HG03432 (cell line): Measurements from ENCODE around the gene IL1RAPL1.

Experiments
- ATAC-seq: cut with Tn5 transposase; IDR thresholded peaks from one replicate; pipeline ENCODE4 v1.9.1; 2021; ENCODE audit warnings: mild to moderate bottlenecking, moderate library complexity; ENCODE audit not compliant: unreplicated experiment

The IL1RAPL1 gene

DNA sequence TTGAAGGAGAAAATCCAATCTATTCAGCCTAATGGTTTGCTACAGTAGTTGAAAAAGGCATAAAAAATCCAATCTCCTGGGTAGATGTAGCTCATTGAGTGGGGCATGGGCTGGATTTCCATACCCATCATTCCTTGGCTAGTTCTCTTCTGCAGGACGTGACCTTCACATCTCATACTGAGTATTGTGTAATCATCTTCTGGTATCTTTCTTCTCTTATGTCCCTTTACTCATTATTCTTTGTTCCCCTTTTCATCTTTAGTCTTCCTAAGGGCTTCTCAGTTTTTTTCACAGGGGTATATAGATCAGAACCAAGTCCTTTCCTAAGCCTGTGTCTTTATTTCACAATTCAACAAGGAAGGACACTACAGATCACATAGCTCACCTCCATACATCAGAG, 900.5 kb downstream of the IL1RAPL1 start:
- ATAC-seq, result no peak

DNA sequence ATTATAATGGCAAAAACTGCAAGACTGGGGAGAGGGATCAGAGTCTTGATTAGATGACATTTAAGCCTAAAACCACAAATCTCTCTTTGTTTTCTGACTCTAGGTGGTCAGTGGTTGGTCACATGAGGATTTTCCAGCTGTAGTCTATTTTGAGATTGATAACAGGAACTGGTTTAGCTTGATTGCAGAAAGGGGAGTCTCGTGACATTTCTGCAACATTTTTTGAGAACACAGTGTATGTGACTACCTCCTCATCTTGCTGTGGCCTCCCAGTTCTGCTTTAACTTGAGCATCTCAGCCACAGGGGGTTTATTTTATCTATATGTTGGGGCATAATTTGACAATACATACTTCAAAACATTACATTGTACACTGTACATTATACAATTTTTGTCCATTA, 901.7 kb downstream of the IL1RAPL1 start:
- no peak for ATAC-seq

DNA sequence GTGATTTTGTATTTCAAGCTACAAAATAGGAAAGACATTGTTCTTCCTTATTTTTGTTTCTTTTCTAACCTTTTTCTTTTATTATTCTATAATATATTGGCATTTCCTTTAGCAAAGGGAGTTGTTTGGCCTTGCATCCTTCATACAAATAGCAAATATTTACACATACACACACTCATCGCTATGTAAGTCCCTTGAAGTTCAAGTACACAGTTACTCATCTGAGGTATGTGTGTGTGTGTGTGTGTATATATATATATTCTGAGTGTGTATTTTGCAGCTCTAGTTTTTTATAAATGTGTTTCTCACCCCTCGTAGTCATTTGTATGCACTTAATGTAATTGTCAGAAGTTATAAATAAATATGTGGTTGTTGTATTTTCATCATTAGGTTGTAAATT, 903.4 kb downstream of the IL1RAPL1 start:
- ATAC-seq, result no peak

DNA sequence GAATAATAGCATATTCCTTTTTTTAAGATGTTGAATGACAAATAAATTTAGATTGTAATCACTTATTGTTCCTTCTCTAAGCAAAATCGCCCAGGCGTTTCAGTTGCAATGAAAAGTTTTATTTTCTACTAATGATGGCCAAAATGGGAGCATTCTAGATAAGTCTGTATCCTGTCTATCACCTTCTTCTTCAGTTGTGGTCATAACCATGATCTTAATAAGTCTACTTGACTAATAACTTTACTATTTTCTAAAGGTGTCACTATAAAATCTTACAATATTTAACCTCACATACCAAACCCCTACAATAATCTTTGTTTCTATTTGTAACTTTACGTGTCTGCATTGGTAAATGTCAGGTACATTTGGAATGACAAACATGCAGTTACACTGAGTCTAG, 904.4 kb downstream of the IL1RAPL1 start:
- ATAC-seq, result no peak

DNA sequence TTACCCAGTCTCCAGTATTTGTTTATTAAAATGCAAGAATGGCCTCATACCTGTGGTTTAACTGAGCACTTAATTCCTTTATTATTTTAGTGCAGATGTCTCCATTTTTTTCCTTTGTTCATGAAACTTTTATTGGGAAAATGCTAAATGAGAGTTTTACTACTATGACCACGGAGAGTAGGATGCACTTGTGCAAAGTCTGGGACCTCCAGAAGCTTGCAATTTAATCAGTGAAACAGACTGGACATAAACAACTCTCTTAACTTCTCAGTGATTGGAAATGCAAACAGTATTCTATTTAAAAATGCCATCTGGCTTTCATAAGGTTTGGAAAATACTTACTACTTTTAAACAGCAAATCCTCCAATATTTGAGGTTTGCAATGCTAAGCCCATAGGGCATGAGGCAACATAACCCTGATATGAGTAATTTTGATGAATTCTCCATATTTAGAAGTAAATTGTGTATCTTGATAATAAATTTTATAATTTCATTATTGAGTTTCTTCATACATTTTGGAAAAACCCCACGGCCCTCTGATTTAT, 909.5 kb downstream of the IL1RAPL1 start:
- ATAC-seq, result no peak

DNA sequence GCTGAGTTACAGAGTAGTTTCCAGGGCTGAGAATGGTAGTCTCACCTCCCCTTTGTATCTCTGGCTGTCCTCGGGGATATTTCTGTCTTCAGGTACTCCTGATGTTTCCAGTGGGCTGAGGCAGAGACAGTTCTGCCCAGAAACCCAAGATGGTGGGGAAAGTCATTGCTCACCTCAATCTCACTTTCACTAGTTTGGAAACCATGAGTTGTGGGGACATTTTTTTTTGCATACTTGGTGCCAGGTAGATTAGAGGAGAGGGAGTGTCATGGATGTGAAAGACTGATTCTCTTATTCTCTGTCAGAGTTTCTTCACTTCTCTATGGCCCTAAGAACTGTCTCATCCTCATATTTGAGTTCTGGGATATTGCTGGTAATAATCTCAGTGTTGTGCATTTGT, 919.5 kb downstream of the IL1RAPL1 start:
- ATAC-seq, result no peak

DNA sequence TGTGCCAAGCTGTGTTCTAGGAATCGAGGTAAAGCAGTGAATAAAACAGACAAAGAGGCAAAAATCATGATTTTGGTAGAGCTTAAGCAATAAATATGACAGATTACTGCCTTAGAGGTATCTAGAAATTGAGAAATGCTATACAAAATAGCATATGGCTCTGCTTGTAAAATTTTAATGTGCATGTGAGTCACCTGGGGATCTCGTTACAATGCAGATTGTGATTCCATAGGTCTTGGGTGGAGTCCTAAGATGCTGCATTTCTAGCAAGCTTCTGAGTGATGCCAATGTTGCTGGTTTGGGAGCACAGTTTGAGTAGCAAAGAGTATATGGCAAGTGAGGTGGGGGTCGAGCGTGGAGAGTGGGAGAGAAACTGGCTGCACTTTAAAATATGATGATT, 930.9 kb downstream of the IL1RAPL1 start:
- no peak for ATAC-seq

DNA sequence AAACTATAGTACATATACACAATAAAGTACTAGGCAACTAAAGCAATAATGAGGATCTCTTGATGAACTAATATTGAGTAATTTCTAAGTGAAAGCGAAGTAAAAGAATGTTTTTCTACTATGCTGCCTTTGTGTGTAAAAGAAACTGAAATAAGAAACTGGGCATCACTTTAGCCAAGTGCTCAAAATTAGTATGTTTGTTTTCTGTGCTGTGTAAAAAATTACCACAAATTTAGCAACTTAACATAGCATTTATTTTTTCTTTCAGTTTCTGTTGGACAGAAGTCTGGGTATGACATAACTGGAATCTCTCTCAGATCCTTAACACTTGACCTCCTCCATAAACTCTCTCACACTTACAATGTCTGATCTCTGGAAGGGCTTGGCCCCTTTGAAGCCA, 941.0 kb downstream of the IL1RAPL1 start:
- ATAC-seq, result peak; percentile 74

DNA sequence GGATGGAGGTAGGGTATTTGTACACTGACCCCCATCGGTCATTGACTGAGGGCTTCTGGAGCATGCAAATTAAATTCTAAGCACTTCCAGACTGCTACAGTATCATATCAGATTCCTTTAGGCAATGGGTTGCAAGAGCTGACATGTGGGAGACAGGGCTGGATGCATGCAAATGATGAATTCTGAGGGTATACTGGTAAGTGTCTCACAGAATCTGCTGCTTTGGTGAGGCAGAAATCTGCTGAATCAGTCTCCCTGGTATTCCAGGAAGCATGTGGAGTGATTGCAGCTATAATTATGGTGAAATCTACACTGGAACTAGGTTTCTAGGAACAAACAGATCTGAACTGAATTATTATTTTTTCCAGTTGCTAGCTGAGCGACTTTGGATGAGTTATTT, 943.3 kb downstream of the IL1RAPL1 start:
- no peak for ATAC-seq

DNA sequence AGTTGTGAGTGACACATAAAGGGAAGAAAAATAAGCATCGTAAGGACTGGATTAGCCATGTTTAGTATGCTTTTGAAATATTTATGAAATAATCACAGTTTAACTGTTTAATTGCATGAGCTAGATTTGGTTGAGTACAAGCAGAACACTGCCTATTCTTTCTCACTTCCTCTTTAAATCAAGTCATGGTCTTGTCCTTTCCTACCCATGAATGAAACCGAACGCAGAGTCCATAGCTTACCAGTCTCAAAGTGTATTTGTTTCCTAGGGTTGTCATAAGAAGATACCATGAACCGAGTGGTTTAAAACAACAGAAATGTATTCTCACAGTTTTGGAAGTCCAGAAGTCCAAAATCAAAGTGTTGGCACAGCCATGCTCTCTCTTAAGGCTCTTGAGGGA, 944.1 kb downstream of the IL1RAPL1 start:
- peak; percentile 71 for ATAC-seq

DNA sequence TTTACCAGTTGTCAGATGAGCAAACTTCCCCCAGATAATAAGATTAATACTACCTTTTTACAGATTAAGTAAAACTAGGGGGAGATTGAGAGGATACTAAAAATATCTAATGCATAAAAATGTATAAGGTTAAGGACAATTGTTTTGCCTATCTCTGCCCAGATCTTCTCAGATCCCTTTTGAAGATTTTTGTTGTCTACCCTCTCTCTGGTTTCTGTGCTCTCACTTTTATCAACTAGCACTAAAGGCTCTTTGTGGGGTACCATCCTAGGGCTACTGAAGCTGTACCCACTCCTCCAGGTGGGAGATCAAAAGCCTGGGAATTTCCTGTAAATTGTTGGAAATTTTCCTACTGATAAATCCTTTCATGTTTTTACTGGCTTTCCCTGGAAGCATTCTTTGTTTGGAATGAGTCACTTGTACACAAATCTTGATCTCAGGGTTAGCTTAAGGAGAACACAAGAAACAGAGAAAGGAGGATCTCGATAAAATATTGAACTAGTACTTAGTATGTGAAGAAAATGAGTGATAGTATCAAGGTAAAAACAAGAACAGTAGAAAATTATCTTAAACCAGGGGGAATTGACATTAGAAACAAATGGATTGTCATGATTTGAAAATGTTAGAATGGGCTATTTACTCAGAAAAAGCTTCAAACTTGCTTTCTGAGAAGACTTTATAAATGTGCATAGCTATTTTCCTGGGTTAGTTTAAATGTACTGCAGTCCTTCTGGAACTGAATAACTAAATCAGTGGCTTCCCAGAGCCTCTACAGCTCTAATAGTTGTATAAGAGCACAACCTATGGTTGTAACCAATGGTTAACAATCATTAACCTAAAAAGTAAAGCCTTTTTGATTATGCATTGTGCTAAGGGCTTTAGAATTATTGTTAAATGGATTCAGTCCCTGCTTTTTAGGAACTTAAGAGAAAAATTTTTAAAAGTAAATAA, 948.2 kb downstream of the IL1RAPL1 start:
- no peak for ATAC-seq

DNA sequence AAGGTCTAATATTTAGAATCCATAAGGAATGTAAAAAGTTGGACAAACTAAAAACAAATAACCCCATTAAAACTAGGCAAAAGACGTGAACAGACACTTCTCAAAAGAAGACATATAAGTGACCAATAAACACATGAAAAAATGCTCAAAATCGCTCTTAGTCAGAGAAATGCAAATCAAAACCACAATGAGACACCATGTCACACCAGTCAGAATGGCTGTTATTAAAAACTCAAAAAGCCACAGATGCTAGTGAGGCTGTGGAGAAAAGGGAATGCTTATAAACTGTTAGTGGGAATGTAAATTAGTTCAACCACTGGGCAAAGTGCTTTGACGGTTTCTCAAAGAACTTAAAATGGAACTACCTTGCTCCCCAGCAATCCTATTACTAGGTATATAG, 953.8 kb downstream of the IL1RAPL1 start:
- ATAC-seq, result no peak

DNA sequence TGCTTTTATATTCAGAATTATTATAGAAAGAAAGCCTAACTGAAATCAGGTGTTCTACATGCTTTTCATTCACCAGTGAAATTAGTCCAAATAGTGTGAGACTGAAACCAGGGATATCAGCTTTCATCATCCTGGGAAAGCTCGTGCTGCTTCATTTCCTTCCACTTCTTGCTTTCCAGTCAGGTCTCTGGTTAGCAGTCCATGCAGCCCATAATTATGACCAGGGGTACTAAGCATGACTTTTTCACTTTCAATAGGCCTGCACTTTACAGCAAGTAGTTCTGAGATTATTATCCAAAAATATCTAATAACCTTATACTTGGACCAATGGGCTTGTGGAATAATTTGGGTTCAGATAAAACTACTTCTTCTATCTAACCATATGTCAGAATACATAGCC, 954.9 kb downstream of the IL1RAPL1 start:
- ATAC-seq, result peak; percentile 50

DNA sequence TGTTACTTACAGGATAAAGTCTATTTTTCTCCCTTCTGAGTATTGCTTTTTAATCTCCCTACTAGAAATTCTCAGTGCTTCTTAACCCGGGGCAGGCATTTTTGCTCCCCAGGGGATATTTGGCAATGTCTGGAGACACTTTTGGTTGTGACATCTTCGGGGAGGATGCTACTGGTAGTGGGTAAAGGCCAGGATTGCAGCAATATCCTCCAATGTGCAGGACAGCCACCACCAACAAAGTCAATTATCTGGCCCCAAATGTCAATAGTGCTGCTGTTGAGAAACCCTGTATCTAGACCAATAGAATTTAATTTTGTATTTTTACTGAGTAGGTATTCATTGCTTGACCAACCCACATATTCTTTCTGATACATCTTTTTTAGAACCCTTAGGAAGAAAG, 958.6 kb downstream of the IL1RAPL1 start:
- no peak for ATAC-seq

DNA sequence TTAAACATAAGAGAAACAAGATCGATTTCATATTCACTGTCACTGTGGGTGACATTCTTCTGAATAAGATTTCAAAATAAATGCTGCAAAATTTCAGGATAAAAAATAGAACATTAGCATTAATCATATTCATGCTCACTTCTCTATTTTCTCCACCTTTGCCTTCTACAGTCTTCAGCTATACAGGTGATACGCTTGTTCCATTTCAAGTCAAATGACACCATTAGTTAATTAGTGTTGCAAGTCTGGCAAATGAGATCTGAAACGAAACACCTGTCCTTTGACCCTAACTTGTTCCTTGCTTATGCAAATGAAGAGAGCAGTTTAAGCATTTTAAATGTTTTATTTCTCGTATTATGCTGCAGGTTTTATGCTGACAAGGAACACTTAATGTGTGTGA, 960.6 kb downstream of the IL1RAPL1 start:
- no peak for ATAC-seq

DNA sequence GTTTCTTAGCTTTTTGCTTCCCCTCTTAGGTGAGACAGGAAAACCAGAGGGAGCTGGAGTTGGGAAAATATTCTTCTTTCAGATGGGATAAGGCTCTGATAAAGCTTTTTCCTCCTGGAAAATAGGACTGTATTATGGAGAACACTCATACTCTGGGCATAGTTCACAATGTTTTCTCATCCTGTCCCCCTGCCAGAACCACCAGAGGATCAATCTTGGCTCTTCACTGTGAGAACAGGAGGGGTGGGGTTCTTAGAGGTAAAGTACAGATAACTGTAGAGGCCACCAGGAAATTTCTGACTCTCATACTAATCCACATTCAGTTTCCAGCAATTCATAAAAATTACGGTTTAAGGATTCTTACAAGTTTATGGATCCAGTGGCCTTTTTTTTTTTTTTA, 966.3 kb downstream of the IL1RAPL1 start:
- ATAC-seq, result no peak

DNA sequence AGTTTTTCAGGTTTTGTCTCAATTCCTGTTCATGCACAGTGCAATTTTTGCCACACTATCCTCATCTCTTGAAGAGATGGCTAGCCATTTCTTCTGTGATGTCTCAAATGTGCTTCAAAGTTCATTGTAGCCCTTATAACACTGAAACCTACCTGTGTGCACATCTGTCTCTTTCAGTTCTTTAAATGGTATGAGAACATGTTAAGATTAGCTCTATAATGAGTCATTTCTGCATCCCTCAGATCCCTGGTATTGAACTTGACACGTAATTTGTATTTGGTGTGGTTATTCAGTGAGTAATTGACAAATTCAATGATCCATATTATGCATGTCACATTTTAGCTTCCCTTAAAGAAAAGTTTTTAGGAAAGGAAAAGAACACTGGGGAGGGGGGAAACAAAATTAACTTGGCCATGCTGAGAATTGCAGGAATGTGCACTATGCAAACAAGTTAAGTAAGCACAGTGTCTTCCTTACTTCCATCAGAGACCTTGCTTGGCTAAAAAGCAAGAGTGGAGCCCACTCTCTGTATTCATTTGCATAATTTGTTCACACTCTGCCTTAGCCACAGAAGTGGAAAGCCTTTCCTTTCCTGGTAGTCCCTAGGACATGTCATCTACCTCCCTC, 968.3 kb downstream of the IL1RAPL1 start:
- ATAC-seq, result peak; percentile 98

DNA sequence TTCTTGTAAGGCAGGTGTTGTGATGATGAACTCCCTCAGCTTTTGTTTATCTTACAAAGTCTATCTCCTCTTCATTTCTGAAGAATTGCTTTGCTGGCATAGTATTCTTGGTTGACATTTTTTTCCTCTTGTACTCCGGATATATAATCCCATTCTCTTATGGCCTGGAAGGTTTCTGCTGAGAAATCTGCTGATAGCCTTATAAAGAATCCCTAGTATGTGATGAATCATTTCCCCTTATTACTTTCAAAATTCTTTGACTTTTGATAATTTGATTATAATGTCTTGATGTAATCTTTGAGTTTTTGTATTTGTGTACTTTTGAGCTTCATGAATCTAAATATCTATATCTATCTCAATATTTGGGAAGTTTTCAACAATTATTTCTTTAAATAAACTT, 972.8 kb downstream of the IL1RAPL1 start:
- ATAC-seq, result no peak

DNA sequence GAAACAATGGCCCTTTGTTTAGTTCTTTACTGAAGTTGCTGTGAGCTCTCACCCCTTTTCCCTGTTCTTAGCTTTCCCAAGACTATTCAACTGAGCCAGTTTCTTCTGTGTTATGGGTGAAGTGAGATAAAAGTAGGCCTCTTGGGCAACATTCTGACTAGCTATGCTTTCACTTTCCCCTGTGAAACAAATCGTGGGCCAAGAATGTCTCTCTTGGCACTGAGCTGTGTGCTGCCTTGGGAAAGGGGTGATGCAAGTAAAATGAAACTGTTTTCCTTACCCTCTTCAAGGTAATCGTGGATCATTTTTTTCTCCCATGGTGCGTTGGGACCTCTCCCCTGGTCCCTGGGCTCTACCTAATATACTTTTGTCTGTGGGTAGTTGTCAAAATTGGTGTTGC, 974.2 kb downstream of the IL1RAPL1 start:
- ATAC-seq, result no peak

DNA sequence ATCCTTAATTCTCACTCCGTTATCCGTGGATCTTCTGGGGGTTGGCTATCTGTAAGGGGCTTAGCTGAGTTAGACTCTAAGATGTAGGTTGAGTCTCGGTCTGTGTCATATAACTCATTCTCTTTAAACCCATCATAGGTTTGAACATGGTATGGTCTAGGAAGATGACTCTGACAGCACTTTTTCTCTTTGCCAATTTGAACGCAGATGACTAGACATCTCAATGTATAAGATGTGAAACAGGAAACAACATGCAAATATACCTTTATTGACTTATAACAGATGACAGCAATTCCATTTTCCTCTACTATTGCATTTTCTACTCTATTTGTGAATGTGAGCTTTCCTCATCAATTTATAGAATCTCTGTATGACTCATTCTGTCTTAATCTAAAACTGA, 993.3 kb downstream of the IL1RAPL1 start:
- ATAC-seq, result no peak

DNA sequence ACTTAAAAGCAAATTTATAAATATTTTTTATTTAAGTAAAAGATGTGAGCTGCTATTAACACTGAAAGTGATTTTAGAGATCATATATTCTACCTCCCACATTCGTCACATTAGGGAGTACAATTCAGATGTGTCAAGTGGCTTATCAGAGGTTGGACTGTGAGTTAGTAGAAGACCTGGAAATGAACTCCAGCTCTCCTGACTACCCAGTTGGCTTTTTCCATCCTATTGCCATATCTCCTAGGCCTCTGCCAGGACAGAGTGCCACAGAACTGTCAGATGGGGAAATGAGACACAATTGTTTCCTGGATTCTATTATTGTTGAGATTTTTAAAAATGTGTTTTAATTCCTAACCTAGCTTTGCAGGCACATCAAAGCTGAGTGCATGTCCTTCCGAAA, 994.0 kb downstream of the IL1RAPL1 start:
- no peak for ATAC-seq

DNA sequence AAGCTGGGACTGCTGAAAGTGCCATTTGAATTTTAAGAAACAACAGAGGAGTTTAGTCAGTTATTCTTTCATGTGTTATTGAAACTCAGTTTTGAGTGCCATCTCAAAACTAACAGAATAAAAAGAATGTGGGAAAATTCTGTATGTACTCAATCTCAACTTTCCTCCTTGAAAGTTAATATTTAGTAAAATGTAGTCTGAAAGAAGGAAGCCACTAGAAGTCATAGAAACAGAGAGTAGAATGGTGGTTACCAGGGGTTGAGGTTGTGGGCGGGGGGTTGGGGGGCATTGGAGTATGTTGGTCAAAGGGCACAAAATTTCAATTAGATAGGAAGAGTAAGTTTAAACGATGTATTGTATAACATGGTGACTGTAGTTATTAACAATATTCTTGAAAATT, 999.9 kb downstream of the IL1RAPL1 start:
- ATAC-seq, result peak; percentile 78
